GM12878 (cell line): ENCODE measurements around the gene PRKCB. TPM values are rescaled to one million over a fixed set of nuclear protein-coding genes. Genes with fewer than 3 reads are reported as not detected.

Experiments used
- BCLAF1 ChIP-seq: fragments of 450-650 bp; IDR thresholded peaks from 2 replicates; pipeline ENCODE4 v1.6.1; 2017; ENCODE audit warnings: antibody characterized with exemption, mild to moderate bottlenecking, moderate library complexity
- CEBPB ChIP-seq, 2 experiments: fragments of 150-350 bp in 1 of 2; IDR thresholded peaks; 2 replicates each; pipeline ENCODE4 v1.6.1; 2012 to 2014; ENCODE audit warnings: low read depth in 2 of 2, low read length in 2 of 2, borderline replicate concordance in 1 of 2, inconsistent platforms in 1 of 2
- CHD4 ChIP-seq: fragments of 200-600 bp; sonication (generic); IDR thresholded peaks from 2 replicates; pipeline ENCODE4 v1.6.1; 2016; ENCODE audit warnings: mild to moderate bottlenecking
- CREB1 ChIP-seq: IDR thresholded peaks from 2 replicates; pipeline ENCODE4 v1.6.1; 2012; ENCODE audit warnings: low read depth, mild to moderate bottlenecking, inconsistent platforms
- CTCF ChIP-seq, 3 experiments: IDR thresholded peaks in 2 of 3; conservative IDR thresholded peaks in 1 of 3; 2 replicates each; pipeline ENCODE4 v1.5.1; 2011; ENCODE audit warnings: low read depth in 3 of 3, low read length in 3 of 3, mild to moderate bottlenecking in 3 of 3, control low read depth in 2 of 3, moderate library complexity in 2 of 3, inconsistent platforms in 1 of 3, mixed read lengths in 1 of 3; ENCODE audit not compliant: control insufficient read depth in 2 of 3, insufficient read depth in 1 of 3; ENCODE audit errors: extremely low read depth in 1 of 3
- DPF2 ChIP-seq: fragments of 450-650 bp; IDR thresholded peaks from 2 replicates; pipeline ENCODE4 v1.6.1; 2017; ENCODE audit warnings: mild to moderate bottlenecking
- FOXM1 ChIP-seq: IDR thresholded peaks from 2 replicates; pipeline ENCODE4 v1.6.1; 2012; ENCODE audit warnings: low read depth, mild to moderate bottlenecking, inconsistent platforms, low read length, moderate library complexity
- GABPA ChIP-seq: IDR thresholded peaks from 2 replicates; pipeline ENCODE4 v1.6.1; 2014; ENCODE audit warnings: antibody characterized with exemption, low read depth, mild to moderate bottlenecking, inconsistent platforms
- MEF2B ChIP-seq: fragments of 450-650 bp; IDR thresholded peaks from 2 replicates; pipeline ENCODE4 v1.6.1; 2018; ENCODE audit warnings: mild to moderate bottlenecking, moderate library complexity; ENCODE audit not compliant: partially characterized antibody, poor library complexity, severe bottlenecking
- MYB ChIP-seq: fragments of 150-350 bp; IDR thresholded peaks from 2 replicates; pipeline ENCODE4 v1.6.1; 2014; ENCODE audit warnings: mild to moderate bottlenecking, low read depth, low read length, borderline replicate concordance
- PAX5 ChIP-seq: IDR thresholded peaks from 2 replicates; pipeline ENCODE4 v1.6.1; 2011; ENCODE audit warnings: low read depth, low read length, borderline replicate concordance
- POU2F2 ChIP-seq: IDR thresholded peaks from 3 replicates; pipeline ENCODE4 v1.6.1; 2011; ENCODE audit warnings: low read depth, mild to moderate bottlenecking, low read length, borderline replicate concordance
- RB1 ChIP-seq: fragments of 450-650 bp; formaldehyde crosslinking; IDR thresholded peaks from 2 replicates; pipeline ENCODE4 v1.6.1; 2017; ENCODE audit warnings: mild to moderate bottlenecking, borderline replicate concordance
- RELA ChIP-seq: fragments of 450-650 bp; IDR thresholded peaks from 2 replicates; pipeline ENCODE4 v1.8.0; 2014; ENCODE audit warnings: borderline replicate concordance; ENCODE audit not compliant: partially characterized antibody
- polyA plus RNA-seq, 11 experiments: library from polyadenylated mRNA; depleted of rRNA in 4 of 11; unstranded in 6 of 11; stranded (reverse) in 5 of 11; fragments of >200 nt; fragmentation: Nextera tagmentation in 4 of 11; fragmentation: Illumina TruSeq in 1 of 11; extraction: Ambion mirVana in 4 of 11; extraction: Trizol in 1 of 11; gene quantifications; 1 replicate in 1 of 11; 2 replicates in 10 of 11; pipeline versions ENCODE4 v1.2.1 to v1.2.3, GENCODE V29; 2011 to 2016; ENCODE audit warnings: inconsistent platforms in 2 of 11, missing spikeins in 2 of 11, low read depth in 1 of 11
- total RNA-seq, 4 experiments: library from RNA; depleted of rRNA in 3 of 4; stranded (reverse); fragments of >200 nt in 3 of 4; fragmentation: Illumina TruSeq in 1 of 4; extraction: Trizol in 1 of 4; gene quantifications; 2 replicates each; pipeline versions ENCODE4 v1.2.1 to v1.2.3, GENCODE V29; 2013 to 2021
- TF ChIP-seq, protein P1 (sequence below): fragments of 450-650 bp; IDR thresholded peaks from 2 replicates; pipeline ENCODE4 v1.6.1; 2017; ENCODE audit warnings: mild to moderate bottlenecking
- TF ChIP-seq, protein P2 (sequence below): fragments of 450-650 bp; IDR thresholded peaks from 2 replicates; pipeline ENCODE4 v1.6.1; 2018; ENCODE audit warnings: borderline replicate concordance, mild to moderate bottlenecking; ENCODE audit not compliant: partially characterized antibody
- TF ChIP-seq, protein P3 (sequence below): IDR thresholded peaks from 2 replicates; pipeline ENCODE4 v1.6.1; 2012; ENCODE audit warnings: mild to moderate bottlenecking, low read depth, low read length

The PRKCB gene
- total and polyA plus RNA-seq, 10 of the 15 experiments (the other 5 are each of a cell fraction or from before 2014, with no cell fraction given) = 21.4 to 158 (median 97.3) TPM

DNA sequence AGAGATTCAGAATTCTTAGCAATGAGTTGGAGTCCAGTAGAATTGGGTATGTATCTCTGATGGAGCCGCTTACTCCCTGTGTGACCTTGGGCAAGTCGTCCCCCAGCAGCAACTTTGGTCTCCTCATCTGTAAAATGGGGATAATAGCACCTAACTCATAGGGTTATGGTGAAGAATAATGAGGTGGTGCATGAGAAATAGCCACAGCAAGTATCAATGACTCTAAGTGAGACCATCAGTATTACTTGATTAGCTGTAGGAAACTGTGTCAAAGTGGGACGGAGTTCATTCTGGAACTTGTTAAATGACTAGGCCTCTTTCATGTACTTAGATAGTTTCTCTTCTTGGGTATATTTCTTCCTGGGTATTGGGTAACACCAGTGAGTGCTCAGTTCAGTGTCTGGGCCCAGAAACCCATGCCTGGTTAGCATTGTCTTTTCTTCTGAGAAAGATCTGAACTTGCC lies 6.4 kb downstream of the PRKCB start (continued):
- TF ChIP-seq BCLAF1 = no peak
- TF ChIP-seq POU2F2 = peak; percentile 84; the same call in 2 of the 3 replicates
- no peak for TF ChIP-seq CHD4
- TF ChIP-seq, protein P1, sequence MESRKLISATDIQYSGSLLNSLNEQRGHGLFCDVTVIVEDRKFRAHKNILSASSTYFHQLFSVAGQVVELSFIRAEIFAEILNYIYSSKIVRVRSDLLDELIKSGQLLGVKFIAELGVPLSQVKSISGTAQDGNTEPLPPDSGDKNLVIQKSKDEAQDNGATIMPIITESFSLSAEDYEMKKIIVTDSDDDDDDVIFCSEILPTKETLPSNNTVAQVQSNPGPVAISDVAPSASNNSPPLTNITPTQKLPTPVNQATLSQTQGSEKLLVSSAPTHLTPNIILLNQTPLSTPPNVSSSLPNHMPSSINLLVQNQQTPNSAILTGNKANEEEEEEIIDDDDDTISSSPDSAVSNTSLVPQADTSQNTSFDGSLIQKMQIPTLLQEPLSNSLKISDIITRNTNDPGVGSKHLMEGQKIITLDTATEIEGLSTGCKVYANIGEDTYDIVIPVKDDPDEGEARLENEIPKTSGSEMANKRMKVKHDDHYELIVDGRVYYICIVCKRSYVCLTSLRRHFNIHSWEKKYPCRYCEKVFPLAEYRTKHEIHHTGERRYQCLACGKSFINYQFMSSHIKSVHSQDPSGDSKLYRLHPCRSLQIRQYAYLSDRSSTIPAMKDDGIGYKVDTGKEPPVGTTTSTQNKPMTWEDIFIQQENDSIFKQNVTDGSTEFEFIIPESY = no peak
- peak; percentile 97 for TF ChIP-seq DPF2
- TF ChIP-seq CEBPB (IDR thresholded peaks at IDR 0.05; ENCODE audit: borderline replicate concordance in 1 of 2, low read depth in 2 of 2, low read length in 2 of 2) = peak; percentile 77 to 92; a peak in 2 of 4 replicates
- TF ChIP-seq, protein P2, sequence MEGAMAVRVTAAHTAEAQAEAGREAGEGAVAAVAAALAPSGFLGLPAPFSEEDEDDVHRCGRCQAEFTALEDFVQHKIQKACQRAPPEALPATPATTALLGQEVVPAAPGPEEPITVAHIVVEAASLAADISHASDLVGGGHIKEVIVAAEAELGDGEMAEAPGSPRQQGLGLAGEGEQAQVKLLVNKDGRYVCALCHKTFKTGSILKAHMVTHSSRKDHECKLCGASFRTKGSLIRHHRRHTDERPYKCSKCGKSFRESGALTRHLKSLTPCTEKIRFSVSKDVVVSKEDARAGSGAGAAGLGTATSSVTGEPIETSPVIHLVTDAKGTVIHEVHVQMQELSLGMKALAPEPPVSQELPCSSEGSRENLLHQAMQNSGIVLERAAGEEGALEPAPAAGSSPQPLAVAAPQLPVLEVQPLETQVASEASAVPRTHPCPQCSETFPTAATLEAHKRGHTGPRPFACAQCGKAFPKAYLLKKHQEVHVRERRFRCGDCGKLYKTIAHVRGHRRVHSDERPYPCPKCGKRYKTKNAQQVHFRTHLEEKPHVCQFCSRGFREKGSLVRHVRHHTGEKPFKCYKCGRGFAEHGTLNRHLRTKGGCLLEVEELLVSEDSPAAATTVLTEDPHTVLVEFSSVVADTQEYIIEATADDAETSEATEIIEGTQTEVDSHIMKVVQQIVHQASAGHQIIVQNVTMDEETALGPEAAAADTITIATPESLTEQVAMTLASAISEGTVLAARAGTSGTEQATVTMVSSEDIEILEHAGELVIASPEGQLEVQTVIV = no peak
- TF ChIP-seq MYB = no peak
- TF ChIP-seq RELA = peak; percentile 59
- peak; percentile 93 for TF ChIP-seq PAX5
- peak; percentile 80 for TF ChIP-seq MEF2B
- peak; percentile 68; the same call in 1 of the 2 replicates for TF ChIP-seq GABPA
- TF ChIP-seq CTCF (IDR thresholded peaks at IDR 0.05 in 2 of 3, conservative IDR thresholded peaks at IDR 0.05 in 1 of 3; ENCODE audit: control insufficient read depth in 2 of 3, extremely low read depth in 1 of 3, insufficient read depth in 1 of 3, low read depth in 3 of 3, low read length in 3 of 3) = no peak
- peak; percentile 71 for TF ChIP-seq CREB1
- peak; percentile 96 for TF ChIP-seq FOXM1
- TF ChIP-seq, protein P3, sequence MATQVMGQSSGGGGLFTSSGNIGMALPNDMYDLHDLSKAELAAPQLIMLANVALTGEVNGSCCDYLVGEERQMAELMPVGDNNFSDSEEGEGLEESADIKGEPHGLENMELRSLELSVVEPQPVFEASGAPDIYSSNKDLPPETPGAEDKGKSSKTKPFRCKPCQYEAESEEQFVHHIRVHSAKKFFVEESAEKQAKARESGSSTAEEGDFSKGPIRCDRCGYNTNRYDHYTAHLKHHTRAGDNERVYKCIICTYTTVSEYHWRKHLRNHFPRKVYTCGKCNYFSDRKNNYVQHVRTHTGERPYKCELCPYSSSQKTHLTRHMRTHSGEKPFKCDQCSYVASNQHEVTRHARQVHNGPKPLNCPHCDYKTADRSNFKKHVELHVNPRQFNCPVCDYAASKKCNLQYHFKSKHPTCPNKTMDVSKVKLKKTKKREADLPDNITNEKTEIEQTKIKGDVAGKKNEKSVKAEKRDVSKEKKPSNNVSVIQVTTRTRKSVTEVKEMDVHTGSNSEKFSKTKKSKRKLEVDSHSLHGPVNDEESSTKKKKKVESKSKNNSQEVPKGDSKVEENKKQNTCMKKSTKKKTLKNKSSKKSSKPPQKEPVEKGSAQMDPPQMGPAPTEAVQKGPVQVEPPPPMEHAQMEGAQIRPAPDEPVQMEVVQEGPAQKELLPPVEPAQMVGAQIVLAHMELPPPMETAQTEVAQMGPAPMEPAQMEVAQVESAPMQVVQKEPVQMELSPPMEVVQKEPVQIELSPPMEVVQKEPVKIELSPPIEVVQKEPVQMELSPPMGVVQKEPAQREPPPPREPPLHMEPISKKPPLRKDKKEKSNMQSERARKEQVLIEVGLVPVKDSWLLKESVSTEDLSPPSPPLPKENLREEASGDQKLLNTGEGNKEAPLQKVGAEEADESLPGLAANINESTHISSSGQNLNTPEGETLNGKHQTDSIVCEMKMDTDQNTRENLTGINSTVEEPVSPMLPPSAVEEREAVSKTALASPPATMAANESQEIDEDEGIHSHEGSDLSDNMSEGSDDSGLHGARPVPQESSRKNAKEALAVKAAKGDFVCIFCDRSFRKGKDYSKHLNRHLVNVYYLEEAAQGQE = no peak
- TF ChIP-seq RB1 = no peak; the same call in 1 of the 2 replicates
